ENCODE data around the gene LRRC37A.
"Not testable (repeated sequence)": the region's sequence is repeated elsewhere in the genome, so short reads cannot be mapped to it uniquely, and the experiment has no call there.

The LRRC37A gene

GRCh38 chr17:46290906-46291546 is 3.9 kb upstream of the LRRC37A start:
- FAIRE-seq: not testable (repeated sequence)

- FAIRE-seq: not testable (repeated sequence)
Measured at GRCh38 chr17:46291618-46292017, 3.3 kb upstream of the LRRC37A start.

GRCh38 chr17:46341220-46341619 is 46.3 kb downstream of the LRRC37A start:
- not testable (repeated sequence) for FAIRE-seq

GRCh38 chr17:46342131-46342530 is 47.2 kb downstream of the LRRC37A start:
- FAIRE-seq: not testable (repeated sequence)

- not testable (repeated sequence) for FAIRE-seq
Measured at GRCh38 chr17:46348345-46348744, 53.4 kb downstream of the LRRC37A start.

GRCh38 chr17:46349060-46349459 is 54.1 kb downstream of the LRRC37A start:
- FAIRE-seq: not testable (repeated sequence)

- not testable (repeated sequence) for FAIRE-seq
Measured at GRCh38 chr17:46353856-46354255, 58.9 kb downstream of the LRRC37A start.

- not testable (repeated sequence) for FAIRE-seq
Measured at GRCh38 chr17:46361145-46361735, 66.3 kb downstream of the LRRC37A start.

- FAIRE-seq: peak; percentile 81
Measured at GRCh38 chr17:46361755-46362154, 66.8 kb downstream of the LRRC37A start, which contains the start of gene ARL17B. ARL17B (minus strand) TSS chr17:46361766; CDS start chr17:46358397, 3,369 bp downstream.

GRCh38 chr17:46367520-46367919 is 72.6 kb downstream of the LRRC37A start:
- not testable (repeated sequence) for FAIRE-seq

GRCh38 chr17:46372236-46373229 is 77.6 kb downstream of the LRRC37A start:
- not testable (repeated sequence) for FAIRE-seq

GRCh38 chr17:46373418-46373817 is 78.5 kb downstream of the LRRC37A start:
- FAIRE-seq: not testable (repeated sequence)

- not testable (repeated sequence) for FAIRE-seq
Measured at GRCh38 chr17:46383118-46383517, 88.2 kb downstream of the LRRC37A start.

GRCh38 chr17:46385491-46385890 is 90.6 kb downstream of the LRRC37A start:
- not testable (repeated sequence) for FAIRE-seq
